ENCODE results near the gene EDDM13. TPM values are rescaled to one million over a fixed set of nuclear protein-coding genes. Genes with fewer than 3 reads are reported as not detected.

The EDDM13 gene
- total and polyA plus RNA-seq, 2 of the 8 experiments (the other 6 are each of a cell fraction or from before 2014, with no cell fraction given): not detected

DNA sequence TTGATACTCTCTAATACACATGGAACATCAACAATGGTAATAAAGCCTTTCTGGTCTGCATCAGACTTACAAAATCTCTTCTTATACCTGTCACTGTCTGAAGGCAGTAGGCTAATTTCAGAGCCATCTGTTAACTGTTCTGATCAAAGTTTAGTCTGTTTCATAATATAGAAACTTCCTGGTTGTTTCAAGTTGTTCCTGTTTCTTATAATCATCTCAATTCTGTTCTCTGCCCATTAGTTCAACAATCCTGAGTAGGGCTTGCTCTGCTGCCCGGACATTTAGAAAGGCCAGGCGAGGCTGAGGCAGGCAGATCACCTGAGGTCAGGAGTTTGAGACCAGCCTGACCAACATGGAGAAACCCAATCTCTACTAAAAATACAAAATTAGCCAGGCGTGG, 47.4 kb downstream of the EDDM13 start:
- H3K9me3 ChIP-seq (ENCODE audit: insufficient read depth in 2 of 2, low read depth in 1 of 2, low read length in 1 of 2): no peaks in the 10 kb centered on the region; a peak in 1 of 4 replicates
- no peaks in the 10 kb centered on the region for H3K79me2 ChIP-seq (ENCODE audit: control insufficient read depth in 1 of 2, insufficient read depth in 2 of 2, low read length in 2 of 2)
- no peak overlapping the region for H2BK15ac ChIP-seq (ENCODE audit: low read length)
- H3K4me2 ChIP-seq (ENCODE audit: insufficient read depth in 1 of 2, low read depth in 2 of 2, low read length in 2 of 2): no peak overlapping the region
- H2AK5ac ChIP-seq (ENCODE audit: low read depth, low read length): no peak overlapping the region
- no peak overlapping the region for H2BK12ac ChIP-seq (ENCODE audit: low read depth, low read length)
- no peaks in the 10 kb centered on the region for H4K20me1 ChIP-seq (replicated peaks in 1 of 2; ENCODE audit: control insufficient read depth in 1 of 2, insufficient read depth in 2 of 2, low read length in 2 of 2)
- DNase-seq (ENCODE audit: low read depth in 1 of 2, low spot score in 2 of 2) (no peak), FAIRE-seq (no peak)
- H3K9ac ChIP-seq (replicated peaks in 1 of 4; ENCODE audit: extremely low read depth in 1 of 4, low read depth in 3 of 4, low read length in 3 of 4): no peak overlapping the region
- H3K4ac ChIP-seq (replicated peaks; ENCODE audit: insufficient read length, low read depth, low read length): no peak overlapping the region
- H4K91ac ChIP-seq (replicated peaks; ENCODE audit: insufficient read length, low read length): no peak overlapping the region
- H3K14ac ChIP-seq (ENCODE audit: insufficient read length): no peak overlapping the region
- no peaks in the 10 kb centered on the region; the same call in 1 of the 2 replicates for H3K23me2 ChIP-seq (ENCODE audit: low read depth, low read length)
- no peak overlapping the region for H4K5ac ChIP-seq (ENCODE audit: insufficient read length, low read depth, low read length)
- H2BK5ac ChIP-seq (ENCODE audit: low read depth, low read length): no peak overlapping the region
- H3K79me1 ChIP-seq (ENCODE audit: low read depth, low read length): no peaks in the 10 kb centered on the region
- H3K18ac ChIP-seq (ENCODE audit: extremely low read depth, low read length): no peak overlapping the region
- WGBS, 2 experiments (ENCODE audit: extremely low coverage in 1 of 2, insufficient coverage in 1 of 2, insufficient read length in 1 of 2, insufficient replicate concordance in 2 of 2, low coverage in 1 of 2, low lambda C conversion rate in 2 of 2, missing lambda C conversion rate in 1 of 2): 79% methylated on average over 3 of the region's 3 CpGs; no CpG with 5 or more reads in 1 of the 2 experiments
- H3K27me3 ChIP-seq (replicated peaks in 1 of 4; ENCODE audit: control insufficient read depth in 3 of 4, extremely low read depth in 1 of 4, insufficient read depth in 3 of 4, low read length in 3 of 4): no peaks in the 10 kb centered on the region; a peak in 1 of 7 replicates
- no peak overlapping the region for H4K8ac ChIP-seq (ENCODE audit: extremely low read depth, insufficient read depth, low read length)
- H3K23ac ChIP-seq (ENCODE audit: insufficient read length): no peak overlapping the region
- H3K4me1 ChIP-seq (replicated peaks in 1 of 4; ENCODE audit: control insufficient read depth in 3 of 4, insufficient read depth in 4 of 4, low read length in 3 of 4): no peaks in the 10 kb centered on the region
- H3K36me3 ChIP-seq (ENCODE audit: control insufficient read depth in 2 of 4, insufficient read depth in 4 of 4, low read length in 3 of 4): no peaks in the 10 kb centered on the region
- no peak overlapping the region for H2BK120ac ChIP-seq (replicated peaks; ENCODE audit: low read depth, low read length)
- H3K4me3 ChIP-seq (ENCODE audit: extremely low read depth in 1 of 4, insufficient read depth in 2 of 4, low read depth in 3 of 4, low read length in 4 of 4): no peak overlapping the region
- H3K56ac ChIP-seq (replicated peaks; ENCODE audit: insufficient read length, low read depth, low read length): no peak overlapping the region
- no peak overlapping the region for H2AFZ ChIP-seq (ENCODE audit: low read length)
- CTCF ChIA-PET (ENCODE audit: partially characterized antibody): no interaction called here
- POLR2A ChIA-PET (ENCODE audit: partially characterized antibody): no interaction called here
- no peak overlapping the region for H3K27ac ChIP-seq (ENCODE audit: low read depth, low read length)
- H2BK20ac ChIP-seq (ENCODE audit: low read length): no peak overlapping the region
- TF ChIP-seq KDM4A (IDR thresholded peaks at IDR 0.05; ENCODE audit: low read depth, low read length, severe bottlenecking) (no peak), RXRA (IDR thresholded peaks at IDR 0.05; ENCODE audit: insufficient read depth, low read depth, low read length) (no peak), ZNF274 (IDR thresholded peaks at IDR 0.05; ENCODE audit: borderline replicate concordance, extremely low read depth, low read length) (no peak), ASH2L (IDR thresholded peaks at IDR 0.05; ENCODE audit: low read length) (no peak), RAD21 (IDR thresholded peaks at IDR 0.05 in 1 of 2, conservative IDR thresholded peaks at IDR 0.05 in 1 of 2; ENCODE audit: low read depth in 2 of 2, low read length in 2 of 2) (no peak), POU5F1 (IDR thresholded peaks at IDR 0.05; ENCODE audit: low read depth, low read length) (no peak), TBP (IDR thresholded peaks at IDR 0.05; ENCODE audit: low read depth, low read length) (no peak), EP300 (IDR thresholded peaks at IDR 0.05; ENCODE audit: borderline replicate concordance in 1 of 2, low read depth in 2 of 2, low read length in 2 of 2) (no peak), CHD1 (IDR thresholded peaks at IDR 0.05; ENCODE audit: low read depth, low read length) (no peak), SP2 (IDR thresholded peaks at IDR 0.05; ENCODE audit: low read length) (no peak), CREB1 (IDR thresholded peaks at IDR 0.05) (no peak), BCL11A (IDR thresholded peaks at IDR 0.05; ENCODE audit: low read depth in 2 of 2, low read length in 2 of 2) (no peak)
- TF ChIP-seq, protein P1, sequence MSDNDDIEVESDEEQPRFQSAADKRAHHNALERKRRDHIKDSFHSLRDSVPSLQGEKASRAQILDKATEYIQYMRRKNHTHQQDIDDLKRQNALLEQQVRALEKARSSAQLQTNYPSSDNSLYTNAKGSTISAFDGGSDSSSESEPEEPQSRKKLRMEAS (IDR thresholded peaks at IDR 0.05): no peak
